ENCODE data around the gene AQP5. TPM values are rescaled to one million over a fixed set of nuclear protein-coding genes. Genes with fewer than 3 reads are reported as not detected.

AQP5 gene
- total and polyA plus RNA-seq, 2 donors (not counting 3 experiments of a cell fraction or from before 2014, with no cell fraction given) = 0.95 to 2.3 TPM

DNA sequence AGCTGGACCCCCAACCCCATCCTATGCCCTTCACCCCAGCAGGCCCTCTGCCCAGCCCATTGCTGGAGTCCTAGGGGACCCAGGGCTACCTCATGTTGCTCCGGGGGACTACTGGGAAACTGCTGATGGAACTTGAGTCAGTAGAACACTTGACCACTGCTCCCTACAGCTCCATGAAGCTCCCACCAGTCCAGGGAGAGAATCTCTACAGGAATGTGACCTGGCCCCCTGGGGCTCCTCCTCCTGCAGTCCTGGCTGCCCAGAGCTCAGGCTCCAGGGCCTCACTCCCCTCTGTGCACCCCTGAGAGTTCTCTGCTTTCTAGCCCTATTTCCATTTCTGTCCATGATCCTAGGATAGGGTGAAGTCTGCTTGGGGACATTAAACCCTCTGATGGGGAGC, 22.0 kb upstream of the AQP5 start:
- POLR2A ChIA-PET = no interaction called here

More for the DNA sequence above, 22.0 kb upstream of the AQP5 start:
- Histone ChIP-seq H3K4me1 (ENCODE audit: control insufficient read depth, extremely low read depth, insufficient read depth, low read length) (no peaks in the 10 kb centered on the region), H3K9me3 (replicated peaks; ENCODE audit: control insufficient read depth, insufficient read depth, low read length) (no peaks in the 10 kb centered on the region), H3K9me1 (replicated peaks; ENCODE audit: control insufficient read depth, extremely low read depth, insufficient read depth, low read length) (no peaks in the 10 kb centered on the region), H3K79me2 (ENCODE audit: control insufficient read depth, insufficient read depth, low read length) (no peaks in the 10 kb centered on the region), H2AFZ (ENCODE audit: low read depth, low read length) (no peak overlapping the region), H3K4me3 (replicated peaks in 1 of 3; ENCODE audit: insufficient read depth in 1 of 3, low read depth in 1 of 3, low read length in 3 of 3) (no peak overlapping the region), H4K20me1 (replicated peaks; ENCODE audit: control insufficient read depth, extremely low read depth, insufficient read depth, low read length) (no peaks in the 10 kb centered on the region), H3K27me3 (ENCODE audit: control insufficient read depth in 2 of 2, insufficient read depth in 2 of 2, low read length in 2 of 2) (no peaks in the 10 kb centered on the region), H3K36me3 (ENCODE audit: control insufficient read depth in 2 of 2, extremely low read depth in 1 of 2, insufficient read depth in 2 of 2, low read length in 2 of 2) (no peaks in the 10 kb centered on the region), H3K27ac (ENCODE audit: insufficient read depth, low read depth, low read length) (no peak overlapping the region), H3K9ac (replicated peaks; ENCODE audit: extremely low read depth, insufficient read depth, low read length) (no peak overlapping the region), H3K4me2 (ENCODE audit: insufficient read depth, low read length) (no peak overlapping the region)
- TF ChIP-seq, protein P1, sequence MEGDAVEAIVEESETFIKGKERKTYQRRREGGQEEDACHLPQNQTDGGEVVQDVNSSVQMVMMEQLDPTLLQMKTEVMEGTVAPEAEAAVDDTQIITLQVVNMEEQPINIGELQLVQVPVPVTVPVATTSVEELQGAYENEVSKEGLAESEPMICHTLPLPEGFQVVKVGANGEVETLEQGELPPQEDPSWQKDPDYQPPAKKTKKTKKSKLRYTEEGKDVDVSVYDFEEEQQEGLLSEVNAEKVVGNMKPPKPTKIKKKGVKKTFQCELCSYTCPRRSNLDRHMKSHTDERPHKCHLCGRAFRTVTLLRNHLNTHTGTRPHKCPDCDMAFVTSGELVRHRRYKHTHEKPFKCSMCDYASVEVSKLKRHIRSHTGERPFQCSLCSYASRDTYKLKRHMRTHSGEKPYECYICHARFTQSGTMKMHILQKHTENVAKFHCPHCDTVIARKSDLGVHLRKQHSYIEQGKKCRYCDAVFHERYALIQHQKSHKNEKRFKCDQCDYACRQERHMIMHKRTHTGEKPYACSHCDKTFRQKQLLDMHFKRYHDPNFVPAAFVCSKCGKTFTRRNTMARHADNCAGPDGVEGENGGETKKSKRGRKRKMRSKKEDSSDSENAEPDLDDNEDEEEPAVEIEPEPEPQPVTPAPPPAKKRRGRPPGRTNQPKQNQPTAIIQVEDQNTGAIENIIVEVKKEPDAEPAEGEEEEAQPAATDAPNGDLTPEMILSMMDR (IDR thresholded peaks at IDR 0.05; ENCODE audit: extremely low read depth in 1 of 2, insufficient read depth in 1 of 2, low read depth in 1 of 2, low read length in 2 of 2) = no peak
- TF ChIP-seq FOS (IDR thresholded peaks at IDR 0.05; ENCODE audit: borderline replicate concordance, insufficient read depth, low read length) (no peak), POLR2AphosphoS5 (IDR thresholded peaks at IDR 0.05; ENCODE audit: insufficient read depth, low read depth, low read length) (no peak), JUN (IDR thresholded peaks at IDR 0.05; ENCODE audit: borderline replicate concordance, insufficient read depth, insufficient read length, low read depth) (no peak), EZH2 (IDR thresholded peaks at IDR 0.05; ENCODE audit: borderline replicate concordance, low read depth, low read length, severe bottlenecking) (no peak), GATA2 (IDR thresholded peaks at IDR 0.05; ENCODE audit: insufficient read depth, insufficient read length, low read depth, low read length) (no peak), MYC (IDR thresholded peaks at IDR 0.05; ENCODE audit: low read depth, low read length) (no peak)
- TF ChIP-seq, protein P2, sequence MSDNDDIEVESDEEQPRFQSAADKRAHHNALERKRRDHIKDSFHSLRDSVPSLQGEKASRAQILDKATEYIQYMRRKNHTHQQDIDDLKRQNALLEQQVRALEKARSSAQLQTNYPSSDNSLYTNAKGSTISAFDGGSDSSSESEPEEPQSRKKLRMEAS (IDR thresholded peaks at IDR 0.05; ENCODE audit: insufficient read depth, insufficient read length) = no peak
- FAIRE-seq (no peak), DNase-seq (ENCODE audit: low read depth, low spot score) (no peak)
- no TSS peak for BruUV-seq (replicated peaks)
- intact Hi-C loops (cut with micrococcal nuclease) (no loop called here), dilution Hi-C loops (cut with MboI; ENCODE audit: extremely low pct_ligation_motif_present, low sequenced_read_pairs) (no loop called here)
- CTCF ChIA-PET = interaction anchor here (1.2 to 1.5 kb wide), 3 partner anchors 12 to 73 kb away, joined by 4 to 5 read pairs (median 4); no protein-coding TSS in a partner anchor

Measured in endothelial cell of umbilical vein (primary cell).